WTC11 (cell line): ENCODE measurements around the gene PTPRT.

Experiments
- ATF1 ChIP-seq: sonication (generic); formaldehyde crosslinking; IDR thresholded peaks from 2 replicates; pipeline ENCODE4 v1.8.1; 2023; ENCODE audit warnings: mild to moderate bottlenecking, moderate library complexity, missing genetic modification reagents
- CTCF ChIP-seq: fragments of 200-600 bp; IDR thresholded peaks from 2 replicates; pipeline ENCODE4 v1.8.0; 2022; ENCODE audit warnings: antibody characterized with exemption
- JUN ChIP-seq: sonication (generic); formaldehyde crosslinking; IDR thresholded peaks from 2 replicates; pipeline ENCODE4 v1.8.0; 2023; ENCODE audit warnings: mild to moderate bottlenecking, missing genetic modification reagents
- NR2C2 ChIP-seq: sonication (generic); formaldehyde crosslinking; IDR thresholded peaks from 2 replicates; pipeline ENCODE4 v1.8.0; 2022; ENCODE audit warnings: mild to moderate bottlenecking, missing genetic modification reagents
- ZNF416 ChIP-seq: fragments of 250-450 bp; sonication (Bioruptor Pico); IDR thresholded peaks from 2 replicates; pipeline ENCODE4 v1.9.0; 2021; ENCODE audit warnings: mild to moderate bottlenecking, inconsistent platforms

GRCh38 chr20:42855896-42856295, 333.8 kb downstream of the PTPRT start:
- TF ChIP-seq CTCF (no peak), ATF1 (CRISPR knock-in tag) (no peak), ZNF416 (CRISPR knock-in tag) (no peak), JUN (CRISPR knock-in tag) (no peak), NR2C2 (CRISPR knock-in tag) (no peak)
